H9 (cell line): Measurements from ENCODE around the gene GPRC5D. TPM values are rescaled to one million over a fixed set of nuclear protein-coding genes. Genes with fewer than 3 reads are reported as not detected.

Experiments used
- DNase-seq: peaks from one replicate; pipeline ENCODE4 v3.0.0-alpha.2; 2017
- H2AFZ ChIP-seq: one replicate; pipeline ENCODE4 v1.6.1; 2013; ENCODE audit warnings: mild to moderate bottlenecking, low read length, control low read depth, moderate library complexity
- H2AK5ac ChIP-seq: 2 replicates; pipeline ENCODE4 v1.6.1; 2013; ENCODE audit warnings: low read length, control low read depth, mixed read lengths; ENCODE audit not compliant: insufficient read length
- H2BK120ac ChIP-seq: one replicate; pipeline ENCODE4 v1.6.1; 2013; ENCODE audit warnings: low read depth, mild to moderate bottlenecking, low read length, control low read depth, inconsistent platforms; ENCODE audit not compliant: poor library complexity, severe bottlenecking
- H2BK12ac ChIP-seq: 2 replicates; pipeline ENCODE4 v1.6.1; 2013; ENCODE audit warnings: low read length, control low read depth, mixed read lengths, low read depth; ENCODE audit not compliant: insufficient read length
- H2BK15ac ChIP-seq: 2 replicates; pipeline ENCODE4 v1.6.1; 2013; ENCODE audit warnings: low read depth, low read length, control low read depth
- H2BK20ac ChIP-seq: one replicate; pipeline ENCODE4 v1.6.1; 2013; ENCODE audit warnings: low read depth, mild to moderate bottlenecking, low read length, control low read depth, inconsistent platforms; ENCODE audit not compliant: poor library complexity, severe bottlenecking
- H2BK5ac ChIP-seq: 2 replicates; pipeline ENCODE4 v1.6.1; 2013; ENCODE audit warnings: low read length, control low read depth, mixed read lengths; ENCODE audit not compliant: insufficient read length
- H3K14ac ChIP-seq: 2 replicates; pipeline ENCODE4 v1.6.1; 2013; ENCODE audit warnings: low read length, control low read depth; ENCODE audit not compliant: insufficient read depth
- H3K18ac ChIP-seq: 2 replicates; pipeline ENCODE4 v1.6.1; 2013; ENCODE audit warnings: low read depth, mild to moderate bottlenecking, mixed read lengths, low read length, control low read depth; ENCODE audit not compliant: insufficient read length
- H3K23ac ChIP-seq: 2 replicates; pipeline ENCODE4 v1.6.1; 2013; ENCODE audit warnings: low read length, control low read depth, mixed read lengths, low read depth; ENCODE audit not compliant: insufficient read length
- H3K23me2 ChIP-seq: 2 replicates; pipeline ENCODE4 v1.6.1; 2013; ENCODE audit warnings: low read depth, mild to moderate bottlenecking, mixed read lengths, low read length, control low read depth; ENCODE audit not compliant: insufficient read length, poor library complexity, severe bottlenecking
- H3K27ac ChIP-seq: 2 replicates; pipeline ENCODE4 v1.5.1; 2013; ENCODE audit warnings: low read length, control low read depth, mixed read lengths, low read depth; ENCODE audit not compliant: insufficient read length
- H3K27me3 ChIP-seq: 2 replicates; pipeline ENCODE4 v1.6.1; 2013; ENCODE audit warnings: low read length, control low read depth, inconsistent platforms; ENCODE audit not compliant: insufficient read depth
- H3K4ac ChIP-seq: 2 replicates; pipeline ENCODE4 v1.6.1; 2013; ENCODE audit warnings: low read depth, mild to moderate bottlenecking, control low read depth, inconsistent platforms, low read length, moderate library complexity
- H3K4me1 ChIP-seq: 2 replicates; pipeline ENCODE4 v1.6.1; 2013; ENCODE audit warnings: low read length, control low read depth, inconsistent platforms; ENCODE audit not compliant: insufficient read depth
- H3K4me2 ChIP-seq: 2 replicates; pipeline ENCODE4 v1.6.1; 2013; ENCODE audit warnings: low read length, control low read depth, mixed read lengths; ENCODE audit not compliant: insufficient read length, insufficient read depth
- H3K56ac ChIP-seq: 2 replicates; pipeline ENCODE4 v1.6.1; 2013; ENCODE audit warnings: low read depth, mild to moderate bottlenecking, mixed read lengths, low read length, control low read depth; ENCODE audit not compliant: insufficient read length
- H3K79me1 ChIP-seq: 2 replicates; pipeline ENCODE4 v1.6.1; 2013; ENCODE audit warnings: low read depth, mild to moderate bottlenecking, moderate library complexity, low read length, control low read depth, inconsistent platforms; ENCODE audit not compliant: insufficient read depth, poor library complexity, severe bottlenecking
- H3K79me2 ChIP-seq: 2 replicates; pipeline ENCODE4 v1.6.1; 2013; ENCODE audit warnings: low read length, control low read depth, inconsistent platforms; ENCODE audit not compliant: insufficient read depth
- H3K9ac ChIP-seq: 2 replicates; pipeline ENCODE4 v1.6.1; 2013; ENCODE audit warnings: low read length, control low read depth, mixed read lengths; ENCODE audit not compliant: insufficient read length; ENCODE audit errors: extremely low read depth
- H3K9me3 ChIP-seq: one replicate; pipeline ENCODE4 v1.6.1; 2013; ENCODE audit warnings: low read depth, low read length, inconsistent platforms; ENCODE audit not compliant: control insufficient read depth
- H3T11ph ChIP-seq: one replicate; pipeline ENCODE4 v1.6.1; 2013; ENCODE audit warnings: mild to moderate bottlenecking, low read length, control low read depth, inconsistent platforms
- H4K20me1 ChIP-seq: one replicate; pipeline ENCODE4 v1.6.1; 2013; ENCODE audit not compliant: control insufficient read depth, insufficient read length, insufficient read depth
- H4K5ac ChIP-seq: 2 replicates; pipeline ENCODE4 v1.6.1; 2013; ENCODE audit warnings: low read depth, mild to moderate bottlenecking, mixed read lengths, low read length, control low read depth; ENCODE audit not compliant: insufficient read length
- H4K8ac ChIP-seq: replicated peaks from 2 replicates; pipeline ENCODE4 v1.6.1; 2013; ENCODE audit warnings: low read length, control low read depth, mixed read lengths, low read depth; ENCODE audit not compliant: insufficient read length
- H4K91ac ChIP-seq: 2 replicates; pipeline ENCODE4 v1.6.1; 2013; ENCODE audit warnings: low read depth, mild to moderate bottlenecking, moderate library complexity, mixed read lengths, low read length, control low read depth; ENCODE audit not compliant: insufficient read length
- H3K27ac Mint-ChIP-seq, 3 experiments: 2 replicates in 2 of 3; 3 replicates in 1 of 3; pipeline ENCODE4 v1.8.0; 2020 to 2021; ENCODE audit warnings: mixed read lengths in 3 of 3, mild to moderate bottlenecking in 1 of 3, moderate library complexity in 1 of 3
- H3K27me3 Mint-ChIP-seq: 2 replicates; pipeline ENCODE4 v1.8.0; 2021; ENCODE audit warnings: low read depth, mild to moderate bottlenecking, moderate library complexity, mixed read lengths
- H3K36me3 Mint-ChIP-seq, 3 experiments: 2 replicates in 2 of 3; 3 replicates in 1 of 3; pipeline ENCODE4 v1.8.0; 2020 to 2021; ENCODE audit warnings: low read depth in 3 of 3, mixed read lengths in 3 of 3; ENCODE audit not compliant: insufficient read depth in 1 of 3
- H3K4me1 Mint-ChIP-seq, 2 experiments: 2 replicates each; pipeline ENCODE4 v1.8.0; 2020; ENCODE audit warnings: mixed read lengths in 2 of 2
- H3K4me3 Mint-ChIP-seq, 2 experiments: 2 replicates in 1 of 2; 3 replicates in 1 of 2; pipeline ENCODE4 v1.8.0; 2020 to 2021; ENCODE audit warnings: mild to moderate bottlenecking in 2 of 2, mixed read lengths in 2 of 2, moderate library complexity in 1 of 2
- H3K9me3 Mint-ChIP-seq, 2 experiments: 2 replicates in 1 of 2; 3 replicates in 1 of 2; pipeline ENCODE4 v1.8.0; 2020; ENCODE audit warnings: mild to moderate bottlenecking in 2 of 2, mixed read lengths in 2 of 2, moderate library complexity in 1 of 2
- WGBS: extraction: QIAGEN DNeasy Blood & Tissue Kit; methylation state at CpG from one replicate; pipeline ENCODE4 v1.1.7; 2013; ENCODE audit warnings: missing lambda C conversion rate, low lambda C conversion rate, mixed read lengths; ENCODE audit not compliant: insufficient read length; ENCODE audit errors: extremely low coverage; 5-methylcytosine and 5-hydroxymethylcytosine counted together
- total RNA-seq: library from RNA; stranded (reverse); gene quantifications from 2 replicates; pipeline ENCODE4 v1.2.1, GENCODE V29; 2021
- TF ChIP-seq, protein P1 (sequence below): fragments of 200-600 bp; sonication (generic); conservative IDR thresholded peaks from 3 replicates; pipeline ENCODE4 v1.8.0; 2021; ENCODE audit warnings: antibody characterized with exemption, mild to moderate bottlenecking

GPRC5D gene
- total RNA-seq, 1 experiment from 2014 or later, result not detected

- no peak overlapping the region for H3K4me3 Mint-ChIP-seq
- H3K14ac ChIP-seq, result no peak overlapping the region
- no peak overlapping the region for H3K27ac ChIP-seq
- H3K9ac ChIP-seq, result no peak overlapping the region
- no peaks in the 10 kb centered on the region for H4K20me1 ChIP-seq
- H3T11ph ChIP-seq, result no peak overlapping the region
- no CpG with 5 or more reads among the region's 4 CpGs for WGBS
- H2AFZ ChIP-seq, result no peak overlapping the region
- H4K91ac ChIP-seq, result no peak overlapping the region
- no peak overlapping the region for H2BK120ac ChIP-seq
- no peak overlapping the region for H2BK20ac ChIP-seq
- H3K23ac ChIP-seq, result no peak overlapping the region
- no peaks in the 10 kb centered on the region for H3K27me3 ChIP-seq
- no peak overlapping the region for H2BK5ac ChIP-seq
- no peaks in the 10 kb centered on the region for H3K27me3 Mint-ChIP-seq
- H3K4me1 ChIP-seq, result no peaks in the 10 kb centered on the region
- H2BK12ac ChIP-seq, result no peak overlapping the region
- H3K18ac ChIP-seq, result no peak overlapping the region
- H3K4me1 Mint-ChIP-seq, result no peaks in the 10 kb centered on the region
- no peak overlapping the region for H3K4me2 ChIP-seq
- no peaks in the 10 kb centered on the region for H3K79me1 ChIP-seq
- H3K23me2 ChIP-seq, result no peaks in the 10 kb centered on the region
- H3K4ac ChIP-seq, result no peak overlapping the region
- no peak overlapping the region for H3K56ac ChIP-seq
- H2AK5ac ChIP-seq, result no peak overlapping the region
- H3K79me2 ChIP-seq, result no peaks in the 10 kb centered on the region
- peaks cover 10 to 13% of the 10 kb centered on the region in 2 experiments; a peak in 4 of 5 replicates for H3K9me3 Mint-ChIP-seq
- no peak overlapping the region for H4K5ac ChIP-seq
- no peak overlapping the region for H3K27ac Mint-ChIP-seq
- H4K8ac ChIP-seq, result no peak overlapping the region
- H3K36me3 Mint-ChIP-seq, result peaks cover 35 to 41% (median 40%) of the 10 kb centered on the region in 3 experiments
- no peak overlapping the region for H2BK15ac ChIP-seq
- TF ChIP-seq, protein P1, sequence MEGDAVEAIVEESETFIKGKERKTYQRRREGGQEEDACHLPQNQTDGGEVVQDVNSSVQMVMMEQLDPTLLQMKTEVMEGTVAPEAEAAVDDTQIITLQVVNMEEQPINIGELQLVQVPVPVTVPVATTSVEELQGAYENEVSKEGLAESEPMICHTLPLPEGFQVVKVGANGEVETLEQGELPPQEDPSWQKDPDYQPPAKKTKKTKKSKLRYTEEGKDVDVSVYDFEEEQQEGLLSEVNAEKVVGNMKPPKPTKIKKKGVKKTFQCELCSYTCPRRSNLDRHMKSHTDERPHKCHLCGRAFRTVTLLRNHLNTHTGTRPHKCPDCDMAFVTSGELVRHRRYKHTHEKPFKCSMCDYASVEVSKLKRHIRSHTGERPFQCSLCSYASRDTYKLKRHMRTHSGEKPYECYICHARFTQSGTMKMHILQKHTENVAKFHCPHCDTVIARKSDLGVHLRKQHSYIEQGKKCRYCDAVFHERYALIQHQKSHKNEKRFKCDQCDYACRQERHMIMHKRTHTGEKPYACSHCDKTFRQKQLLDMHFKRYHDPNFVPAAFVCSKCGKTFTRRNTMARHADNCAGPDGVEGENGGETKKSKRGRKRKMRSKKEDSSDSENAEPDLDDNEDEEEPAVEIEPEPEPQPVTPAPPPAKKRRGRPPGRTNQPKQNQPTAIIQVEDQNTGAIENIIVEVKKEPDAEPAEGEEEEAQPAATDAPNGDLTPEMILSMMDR, result no peak
- no peak for DNase-seq
- H3K9me3 ChIP-seq, result peaks cover 14% of the 10 kb centered on the region
Measured at GRCh38 chr12:12974211-12974610, 22.2 kb upstream of the GPRC5D start.
